Measurements from ENCODE around the gene LRRC25. TPM values are rescaled to one million over a fixed set of nuclear protein-coding genes. Genes with fewer than 3 reads are reported as not detected.
"Not testable (repeated sequence)": the region's sequence is repeated elsewhere in the genome, so short reads cannot be mapped to it uniquely, and the experiment has no call there.

Gene LRRC25
- total RNA-seq, 1 experiment from 2014 or later: not detected

DNA sequence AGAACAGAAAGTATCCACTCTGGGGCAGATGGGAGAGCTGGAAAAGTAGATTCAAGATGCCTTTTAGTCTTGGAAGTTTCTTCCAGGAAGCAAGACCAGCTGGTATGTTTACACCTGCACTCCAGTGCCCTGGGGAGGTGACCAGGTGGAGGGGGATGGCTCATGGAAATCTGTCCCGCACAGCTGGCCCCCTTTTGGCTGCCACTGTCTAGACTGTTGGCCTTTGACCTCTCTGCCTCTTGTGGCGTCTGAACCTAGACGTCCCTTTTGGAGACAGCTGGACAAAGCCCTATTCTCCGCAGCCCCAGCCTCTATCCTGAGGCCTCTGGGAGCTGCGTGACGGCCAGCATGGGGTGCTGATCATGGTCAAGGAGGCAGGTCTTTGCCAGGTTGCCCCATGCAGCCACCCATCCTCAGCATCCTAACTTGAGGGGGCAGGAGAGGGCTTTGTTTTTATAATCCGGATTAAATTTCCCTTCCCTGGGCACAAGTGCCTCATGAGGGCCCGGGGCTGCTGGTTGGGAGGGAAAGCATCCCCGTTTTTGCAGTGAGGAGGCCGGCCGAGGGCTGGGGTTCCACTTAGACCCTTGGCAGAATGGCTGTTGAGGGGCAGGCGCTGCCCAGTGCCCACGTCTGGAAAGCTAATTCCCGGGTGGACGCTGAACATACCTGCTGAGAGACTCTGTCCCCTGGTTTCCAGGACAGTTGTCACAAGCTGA lies 28.8 kb downstream of the LRRC25 start:
- DNase-seq (ENCODE audit: low read depth, low spot score): no peak
- in situ Hi-C loops (cut with HindIII; ENCODE audit: low pct_unique_long_range_greater_than_20kb, low sequenced_read_pairs): no loop called here

GRCh38 chr19:18366021-18366435 lies 31.4 kb downstream of the LRRC25 start:
- peak; percentile 17 for DNase-seq (ENCODE audit: low read depth, low spot score)
- in situ Hi-C loops (cut with HindIII; ENCODE audit: low pct_unique_long_range_greater_than_20kb, low sequenced_read_pairs): no loop called here

GRCh38 chr19:18364826-18365528 lies 32.4 kb downstream of the LRRC25 start:
- DNase-seq (ENCODE audit: low read depth, low spot score): peak; percentile 97
- in situ Hi-C loops (cut with HindIII; ENCODE audit: low pct_unique_long_range_greater_than_20kb, low sequenced_read_pairs): no loop called here

GRCh38 chr19:18364277-18364825 lies 33.1 kb downstream of the LRRC25 start:
- DNase-seq (ENCODE audit: low read depth, low spot score); in situ Hi-C loops (cut with HindIII; ENCODE audit: low pct_unique_long_range_greater_than_20kb, low sequenced_read_pairs): not testable (repeated sequence)

DNA sequence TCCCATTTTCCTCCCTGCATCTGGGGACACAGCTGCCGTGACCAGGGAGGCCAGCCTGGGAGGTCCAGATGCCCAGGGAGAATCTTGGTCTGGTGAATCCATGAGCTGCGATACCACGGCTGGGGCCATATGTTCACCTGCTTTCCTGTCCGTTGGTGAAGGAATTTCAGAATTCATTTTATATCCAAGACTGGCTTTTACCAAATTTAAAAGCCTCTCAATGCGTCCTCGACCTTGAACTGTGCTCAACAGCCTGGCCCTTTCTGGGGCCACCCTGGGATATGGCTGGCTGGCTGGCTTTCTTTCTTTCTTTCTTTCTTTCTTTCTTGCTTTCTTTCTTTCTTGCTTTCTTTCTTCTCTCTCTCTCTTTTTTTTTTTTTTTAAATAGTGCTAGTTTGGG lies 33.6 kb downstream of the LRRC25 start:
- in situ Hi-C loops (cut with HindIII; ENCODE audit: low pct_unique_long_range_greater_than_20kb, low sequenced_read_pairs): no loop called here

DNA sequence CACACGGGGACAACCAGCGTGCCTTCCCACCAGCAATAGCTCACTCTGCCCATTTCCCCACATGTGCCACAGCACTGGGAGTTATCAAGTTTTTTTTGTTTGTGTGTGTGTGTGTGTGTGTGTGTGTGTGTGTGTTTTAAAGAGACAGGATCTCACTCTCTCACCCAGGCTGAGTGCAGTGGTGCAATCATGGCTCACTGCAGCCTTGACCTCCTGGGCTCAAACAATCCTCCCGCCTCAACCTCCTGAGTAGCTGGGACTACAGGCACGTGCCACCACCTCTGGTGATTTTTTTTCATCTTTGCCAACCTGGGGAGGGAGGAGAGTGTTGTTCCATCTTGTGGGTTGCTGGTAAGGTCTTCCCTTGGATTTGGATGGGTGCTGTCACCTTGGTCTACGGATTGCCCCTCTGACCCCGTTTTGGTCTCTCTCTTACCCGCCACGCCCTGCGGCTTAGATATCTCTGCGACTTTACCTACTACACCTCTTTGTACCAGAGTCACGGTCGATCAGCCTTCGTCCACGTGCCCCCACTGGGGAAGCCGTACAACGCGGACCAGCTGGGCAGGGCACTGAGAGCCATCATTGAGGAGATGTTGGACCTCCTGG lies 34.4 kb downstream of the LRRC25 start:
- DNase-seq (ENCODE audit: low read depth, low spot score): no peak
- in situ Hi-C loops (cut with HindIII; ENCODE audit: low pct_unique_long_range_greater_than_20kb, low sequenced_read_pairs): no loop called here

More for the DNA sequence above, 33.6 kb downstream of the LRRC25 start:
- DNase-seq (ENCODE audit: low read depth, low spot score): no peak

GRCh38 chr19:18361646-18362045 lies 35.8 kb downstream of the LRRC25 start:
- DNase-seq (ENCODE audit: low read depth, low spot score): no peak
- in situ Hi-C loops (cut with HindIII; ENCODE audit: low pct_unique_long_range_greater_than_20kb, low sequenced_read_pairs): no loop called here

GRCh38 chr19:18357041-18357440 lies 40.4 kb downstream of the LRRC25 start:
- no peak for DNase-seq (ENCODE audit: low read depth, low spot score)
- in situ Hi-C loops (cut with HindIII; ENCODE audit: low pct_unique_long_range_greater_than_20kb, low sequenced_read_pairs): no loop called here

DNA sequence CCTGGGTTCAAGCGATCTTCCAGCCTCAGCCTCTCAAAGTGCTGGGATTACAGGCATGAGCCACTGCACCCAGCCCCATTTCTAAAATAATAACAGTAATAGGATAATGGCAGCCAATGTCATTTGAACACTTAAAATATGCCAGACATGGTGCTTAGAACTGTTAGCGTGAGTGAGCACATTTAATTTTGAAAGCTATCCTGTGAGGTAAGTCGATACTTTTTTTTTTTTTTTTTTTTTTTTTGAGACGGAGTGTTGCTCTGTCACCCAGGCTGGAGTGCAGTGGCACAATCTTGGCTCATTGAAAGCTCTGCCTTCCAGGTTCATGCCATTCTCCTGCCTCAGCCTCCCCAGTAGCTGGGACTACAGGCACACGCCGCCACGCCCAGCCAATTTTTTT lies 42.7 kb downstream of the LRRC25 start:
- in situ Hi-C loops (cut with HindIII; ENCODE audit: low pct_unique_long_range_greater_than_20kb, low sequenced_read_pairs); DNase-seq (ENCODE audit: low read depth, low spot score): not testable (repeated sequence)

- no peak for DNase-seq (ENCODE audit: low read depth, low spot score)
- in situ Hi-C loops (cut with HindIII; ENCODE audit: low pct_unique_long_range_greater_than_20kb, low sequenced_read_pairs): no loop called here
Measured at GRCh38 chr19:18353378-18354005, 43.9 kb downstream of the LRRC25 start.

DNA sequence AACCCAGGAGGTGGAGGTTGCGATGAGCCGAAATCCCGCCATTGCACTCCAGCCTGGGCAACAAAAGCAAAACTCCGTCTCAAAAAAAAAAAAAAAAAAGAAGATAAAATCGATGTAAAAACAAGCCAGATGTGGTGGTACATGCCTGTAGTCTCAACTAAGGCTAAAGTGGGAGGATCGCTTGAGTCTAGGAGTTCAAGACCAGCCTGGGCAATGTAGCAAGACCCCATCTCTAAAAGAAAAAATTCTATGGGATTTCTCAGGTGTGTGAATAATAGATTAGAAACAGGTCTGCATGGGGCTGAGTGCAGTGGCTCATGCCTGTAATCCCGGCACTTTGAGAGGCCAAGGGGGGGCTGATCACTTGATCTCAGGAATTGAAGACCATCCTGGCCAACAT lies 45.9 kb downstream of the LRRC25 start:
- in situ Hi-C loops (cut with HindIII; ENCODE audit: low pct_unique_long_range_greater_than_20kb, low sequenced_read_pairs): no loop called here
- no peak for DNase-seq (ENCODE audit: low read depth, low spot score)

DNA sequence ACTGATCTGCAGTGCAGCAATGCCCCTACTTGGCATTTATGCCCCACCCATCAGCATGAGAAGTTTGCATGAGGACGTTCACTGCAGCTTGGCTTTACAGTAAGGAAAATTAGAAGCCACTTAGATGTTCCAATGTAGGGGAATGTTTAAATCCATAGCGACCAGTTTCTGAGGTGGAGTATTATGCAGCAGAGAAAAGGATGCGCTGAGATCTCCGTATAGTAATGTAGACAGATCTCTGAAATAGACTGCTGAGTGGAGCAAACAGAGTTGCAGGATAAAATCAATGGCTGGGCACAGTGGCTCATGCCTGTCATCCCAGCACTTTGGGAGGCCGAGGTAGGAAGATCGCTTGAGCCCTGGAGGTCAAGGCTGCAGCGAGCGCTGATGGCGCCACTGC lies 46.9 kb downstream of the LRRC25 start:
- in situ Hi-C loops (cut with HindIII; ENCODE audit: low pct_unique_long_range_greater_than_20kb, low sequenced_read_pairs): no loop called here

DNA sequence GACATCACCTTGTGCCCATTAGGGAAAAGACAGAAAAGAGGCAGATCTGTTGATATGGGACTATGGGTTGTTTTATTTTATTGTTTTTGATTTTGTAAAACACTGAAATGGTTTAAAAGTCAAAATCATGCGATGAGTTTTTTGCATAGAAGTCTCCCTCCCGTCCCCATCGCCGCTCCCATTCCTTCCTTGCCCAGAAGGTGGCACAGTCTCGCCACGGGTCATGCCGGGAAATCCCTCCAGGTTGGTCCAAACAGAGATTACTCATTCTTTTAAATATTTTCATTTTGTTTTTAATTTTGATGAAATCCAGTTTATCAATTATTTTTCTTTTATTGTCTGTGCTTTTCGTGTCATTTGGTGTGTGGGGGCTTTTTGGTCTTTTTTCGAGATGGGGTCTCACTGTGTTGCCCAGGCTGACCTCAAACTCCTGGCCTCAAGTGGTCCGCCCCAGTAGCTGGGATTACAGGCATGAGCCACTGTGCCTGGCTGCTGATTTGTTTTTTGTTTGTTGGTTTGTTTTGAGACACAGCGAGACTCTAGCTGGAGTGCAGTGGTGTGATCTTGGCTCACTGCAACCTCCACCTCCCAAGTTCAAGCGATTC lies 47.8 kb downstream of the LRRC25 start:
- in situ Hi-C loops (cut with HindIII; ENCODE audit: low pct_unique_long_range_greater_than_20kb, low sequenced_read_pairs): no loop called here

More for the DNA sequence above, 46.9 kb downstream of the LRRC25 start:
- no peak for DNase-seq (ENCODE audit: low read depth, low spot score)

GRCh38 chr19:18348818-18349339 lies 48.5 kb downstream of the LRRC25 start:
- DNase-seq (ENCODE audit: low read depth, low spot score); in situ Hi-C loops (cut with HindIII; ENCODE audit: low pct_unique_long_range_greater_than_20kb, low sequenced_read_pairs): not testable (repeated sequence)

More for the DNA sequence above, 47.8 kb downstream of the LRRC25 start:
- peak; percentile 65 for DNase-seq (ENCODE audit: low read depth, low spot score)

DNA sequence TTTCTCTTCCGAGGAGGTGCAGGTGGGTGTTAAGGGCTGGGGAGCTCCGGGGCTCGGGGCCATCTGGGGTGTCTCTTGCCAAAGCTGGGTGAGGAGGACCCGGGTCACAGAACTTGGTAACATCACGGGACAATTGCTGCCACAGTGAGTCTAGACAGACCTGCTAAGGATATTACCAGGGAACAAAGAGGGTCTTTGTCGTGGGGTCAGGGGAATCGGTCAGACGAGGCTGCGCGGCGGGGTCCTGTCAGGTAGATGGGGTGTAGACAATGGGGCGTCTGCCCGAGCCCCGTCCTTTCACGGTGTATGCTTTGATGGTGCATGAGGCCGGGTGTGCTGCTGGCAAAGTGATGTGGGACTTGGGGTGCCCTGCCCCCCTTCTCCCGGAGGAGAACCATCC lies 49.3 kb downstream of the LRRC25 start:
- in situ Hi-C loops (cut with HindIII; ENCODE audit: low pct_unique_long_range_greater_than_20kb, low sequenced_read_pairs): no loop called here
- DNase-seq (ENCODE audit: low read depth, low spot score): no peak

DNA sequence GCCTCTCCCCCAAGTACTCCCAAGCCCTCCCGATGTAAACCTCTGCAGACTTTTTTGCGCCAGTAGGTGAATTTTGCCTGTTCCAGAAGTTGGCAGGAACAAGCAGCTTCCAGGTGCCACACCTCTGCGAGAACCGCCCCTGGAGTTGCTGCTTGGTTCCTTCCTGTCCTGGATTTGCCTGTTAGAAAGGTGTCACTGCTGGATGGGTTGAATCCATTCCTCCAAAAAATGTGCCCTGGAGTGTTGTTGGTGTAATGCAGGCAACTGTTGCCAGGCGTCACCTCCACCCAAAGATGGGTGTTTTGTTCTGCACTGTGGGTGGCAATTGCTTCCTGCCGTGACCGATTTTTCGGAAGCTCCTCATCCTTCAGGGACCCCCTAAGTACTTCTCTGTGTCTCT lies 51.3 kb downstream of the LRRC25 start:
- no peak for DNase-seq (ENCODE audit: low read depth, low spot score)
- in situ Hi-C loops (cut with HindIII; ENCODE audit: low pct_unique_long_range_greater_than_20kb, low sequenced_read_pairs): no loop called here

GRCh38 chr19:18345296-18345695 lies 52.1 kb downstream of the LRRC25 start:
- in situ Hi-C loops (cut with HindIII; ENCODE audit: low pct_unique_long_range_greater_than_20kb, low sequenced_read_pairs): no loop called here
- DNase-seq (ENCODE audit: low read depth, low spot score): no peak
